Activated naive CD4-positive, alpha-beta T cell treated with anti-CD3 and anti-CD28 coated beads, Interleukin-2, amount 50 U/mL, for 72 hours (primary cell): Measurements from ENCODE around the gene PRAMEF14. TPM values are rescaled to one million over a fixed set of nuclear protein-coding genes. Genes with fewer than 3 reads are reported as not detected.
"Not testable (repeated sequence)": the region's sequence is repeated elsewhere in the genome, so short reads cannot be mapped to it uniquely, and the experiment has no call there.

ENCODE experiments used
- ATAC-seq, 2 donors: fragments of 150-1000 bp; cut with Tn5 transposase; 2 replicates each; pipeline ENCODE4 v1.10.0; 2021; ENCODE audit warnings: mild to moderate bottlenecking in 2 of 2, moderate library complexity in 2 of 2
- DNase-seq, 2 donors: peaks; one replicate each; pipeline ENCODE4 v3.0.0; 2021 to 2022; ENCODE audit warnings: low spot score in 2 of 2
- H3K27ac Mint-ChIP-seq, 2 donors: one replicate each; pipeline ENCODE4 v1.8.0; 2022; ENCODE audit warnings: mild to moderate bottlenecking in 2 of 2, mixed read lengths in 2 of 2
- H3K36me3 Mint-ChIP-seq, 2 donors: one replicate each; pipeline ENCODE4 v1.8.0; 2022; ENCODE audit warnings: mixed read lengths in 2 of 2
- H3K9me3 Mint-ChIP-seq, 2 donors: one replicate each; pipeline ENCODE4 v1.8.0; 2022; ENCODE audit warnings: mixed read lengths in 2 of 2
- total RNA-seq, 2 donors: library from RNA; stranded (reverse); gene quantifications; one replicate each; pipeline ENCODE4 v1.2.3, GENCODE V29; 2022

Gene PRAMEF14
- total RNA-seq, 2 donors from 2014 or later: not detected

GRCh38 chr1:13298699-13299098, 48.2 kb downstream of the PRAMEF14 start:
- not testable (repeated sequence) for DNase-seq, H3K9me3 Mint-ChIP-seq, H3K27ac Mint-ChIP-seq, ATAC-seq, H3K36me3 Mint-ChIP-seq

DNA sequence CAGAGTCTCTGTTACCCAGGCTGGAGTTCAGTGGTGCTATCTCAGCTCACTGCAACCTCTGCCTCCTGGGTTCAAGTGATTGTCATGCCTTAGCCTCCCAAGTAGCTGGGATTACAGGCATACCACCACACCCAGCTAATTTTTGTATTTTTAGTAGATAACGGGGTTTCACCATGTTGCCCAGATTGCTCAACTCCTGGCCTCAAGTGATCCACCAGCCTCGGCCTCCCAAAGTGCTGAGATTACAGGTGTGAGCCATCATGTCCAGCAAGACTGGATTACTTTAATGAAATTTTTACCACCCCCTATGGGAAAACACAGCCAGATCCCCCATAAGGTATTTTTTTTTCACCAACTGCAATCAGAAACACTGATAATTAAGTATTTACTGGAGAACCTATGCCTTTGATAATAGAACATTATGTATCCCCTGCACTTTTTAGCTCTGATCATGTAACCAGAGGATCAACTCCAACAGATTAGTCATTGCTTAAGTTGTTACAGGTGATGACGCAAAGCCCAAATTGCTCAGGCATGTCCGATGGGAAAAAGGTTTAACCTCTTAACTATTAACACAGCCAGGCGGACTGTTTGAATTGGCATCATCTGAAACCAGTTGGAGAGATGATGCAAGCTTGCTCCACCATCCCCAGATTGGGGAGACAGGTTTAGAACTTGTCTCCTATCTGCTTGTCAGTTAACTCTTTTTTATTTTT, 49.6 kb downstream of the PRAMEF14 start:
- ATAC-seq, DNase-seq, H3K9me3 Mint-ChIP-seq, H3K27ac Mint-ChIP-seq, H3K36me3 Mint-ChIP-seq: not testable (repeated sequence)

Other genes starting within 250 kb of the PRAMEF14 start
- gene HNRNPCL2, start 230.3 kb downstream of the PRAMEF14 start, total RNA-seq: not detected
- gene PRAMEF26, start 191.1 kb downstream of the PRAMEF14 start, total RNA-seq: not detected
- not detected for gene HNRNPCL4, start 181.5 kb downstream of the PRAMEF14 start, total RNA-seq
- gene PRAMEF9, start 175.3 kb downstream of the PRAMEF14 start, total RNA-seq: not detected
- not detected for gene PRAMEF13, start 145.7 kb downstream of the PRAMEF14 start, total RNA-seq
- not detected for gene PRAMEF18, start 121.0 kb downstream of the PRAMEF14 start, total RNA-seq
- gene PRAMEF5, start 92.9 kb downstream of the PRAMEF14 start, total RNA-seq: not detected
- not detected for gene PRAMEF8, start 62.0 kb downstream of the PRAMEF14 start, total RNA-seq
- gene PRAMEF33, start 43.6 kb downstream of the PRAMEF14 start, total RNA-seq: not detected
- gene PRAMEF15, start 31.6 kb downstream of the PRAMEF14 start, total RNA-seq: not detected
- gene PRAMEF19, start 24.8 kb upstream of the PRAMEF14 start, total RNA-seq: not detected
- not detected for gene PRAMEF17, start 42.5 kb upstream of the PRAMEF14 start, total RNA-seq
- gene PRAMEF20, start 63.3 kb upstream of the PRAMEF14 start, total RNA-seq: not detected
- not detected for gene LRRC38, start 166.9 kb upstream of the PRAMEF14 start, total RNA-seq
- gene PDPN, start 236.7 kb upstream of the PRAMEF14 start, total RNA-seq: not detected